Left renal cortex interstitium (tissue), 4 donors: ENCODE measurements around the gene RGR. TPM values are rescaled to one million over a fixed set of nuclear protein-coding genes. Genes with fewer than 3 reads are reported as not detected.

Experiments
- DNase-seq, 4 donors: peaks; one replicate each; pipeline ENCODE4 v3.0.0-alpha.2; 2013; ENCODE audit warnings: low read depth in 4 of 4, low spot score in 2 of 4, missing footprints in 1 of 4
- polyA plus RNA-seq, 4 donors: library from polyadenylated mRNA; unstranded; fragments of 120-200 nt; gene quantifications; one replicate each; pipeline ENCODE4 v1.2.1, GENCODE V29; 2013; ENCODE audit not compliant: insufficient read length in 4 of 4

RGR gene
- polyA plus RNA-seq, 4 donors = 0.16 TPM; not detected in 3

DNA sequence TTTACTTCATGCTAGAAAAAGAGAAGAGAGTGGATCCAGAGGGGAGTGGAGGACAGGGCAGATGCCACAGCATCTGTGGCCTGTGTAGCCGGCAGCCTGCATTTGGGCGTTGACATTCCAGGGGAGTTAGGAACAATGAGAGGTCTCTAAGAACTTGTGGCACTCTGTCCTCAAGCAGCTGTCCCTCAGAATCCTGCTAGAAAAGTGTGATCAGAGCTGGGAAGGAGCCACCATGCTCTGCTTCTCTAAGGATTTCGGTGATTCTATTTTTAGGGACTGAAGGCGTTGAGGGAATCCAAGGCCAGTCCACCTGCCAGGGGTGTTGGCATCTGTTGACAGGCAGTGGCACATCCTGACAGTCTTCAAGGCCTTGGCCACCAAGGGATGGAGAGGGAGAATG lies 27.1 kb upstream of the RGR start:
- no peak for DNase-seq

DNA sequence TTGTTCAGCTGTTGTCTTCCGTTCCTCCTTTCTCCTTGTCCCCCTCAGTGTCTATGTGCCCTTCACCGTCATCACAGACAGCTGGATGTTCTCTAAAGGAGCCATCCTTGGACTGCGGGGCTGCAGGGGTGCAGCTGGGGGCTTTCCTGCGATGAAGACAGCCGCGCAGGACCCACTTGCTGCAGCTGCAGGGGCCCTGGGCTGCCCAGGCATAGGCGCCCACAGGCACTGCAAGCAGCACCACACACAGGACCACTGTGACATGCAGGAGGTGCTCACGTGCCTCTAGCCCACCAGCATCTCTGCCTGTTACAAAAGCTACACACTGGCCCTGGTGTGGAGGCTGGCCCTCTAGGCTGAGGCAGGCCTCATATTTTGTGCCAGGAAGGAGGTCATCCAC lies 22.9 kb upstream of the RGR start:
- no peak for DNase-seq

DNA sequence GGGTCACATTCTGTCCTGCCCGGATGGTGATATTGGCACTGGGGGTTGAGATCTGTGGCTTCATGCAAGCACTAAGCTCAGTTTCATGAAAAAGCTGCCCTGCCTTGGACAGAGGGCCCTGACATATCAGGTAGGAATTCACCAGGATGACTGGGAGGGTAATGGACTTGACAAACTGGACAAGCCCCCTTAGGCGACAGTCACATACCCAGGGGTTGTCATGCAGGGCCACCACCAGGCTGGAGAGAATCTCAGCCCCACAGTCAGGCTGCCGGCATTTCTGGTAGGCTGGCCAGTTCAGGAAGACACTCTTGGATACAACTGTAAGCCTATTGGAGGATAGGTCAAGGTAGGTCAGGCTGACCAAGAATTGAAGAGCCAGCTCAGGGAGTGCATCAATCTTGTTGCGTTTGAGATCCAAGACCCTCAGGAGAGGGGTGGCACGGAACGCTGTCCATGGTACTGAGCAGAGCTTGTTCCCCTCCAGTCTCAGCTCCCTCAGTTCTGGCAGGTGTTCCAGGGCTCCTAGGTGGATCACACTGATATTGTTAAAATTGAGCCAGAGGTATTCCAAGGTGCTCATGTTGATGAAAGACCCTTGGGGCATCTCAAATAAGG lies 20.3 kb upstream of the RGR start:
- peak in 2 of 4 donors; percentile 16 to 18 for DNase-seq

- no peak for DNase-seq
Measured at GRCh38 chr10:84225427-84226173, 19.3 kb upstream of the RGR start, which contains the start of gene LRIT2. Gene LRIT2, minus strand, starts transcription at chr10:84225544. Its CDS starts 24 bp downstream, at chr10:84225520.

DNA sequence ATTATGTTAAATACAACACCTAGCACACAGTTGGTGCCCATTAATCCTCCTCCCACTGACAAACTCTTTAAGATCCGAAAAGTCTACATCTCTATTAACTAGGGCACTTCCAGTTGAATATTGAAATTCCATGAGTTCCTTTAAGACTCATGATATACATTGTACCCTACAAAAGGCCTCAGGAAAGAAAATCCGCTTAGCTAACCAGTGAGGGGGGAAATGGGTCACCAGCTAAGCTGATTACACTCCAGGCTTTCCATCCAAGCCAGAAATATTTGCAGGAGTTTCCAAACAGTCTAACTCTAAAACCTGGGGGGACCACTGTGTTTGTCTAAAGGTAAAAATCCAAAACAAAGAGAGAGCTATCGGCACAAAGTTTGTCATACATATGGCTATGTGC lies 18.2 kb upstream of the RGR start:
- DNase-seq = no peak

GRCh38 chr10:84227810-84228209 lies 17.0 kb upstream of the RGR start:
- no peak for DNase-seq

GRCh38 chr10:84230359-84230758 lies 14.5 kb upstream of the RGR start:
- no peak for DNase-seq

GRCh38 chr10:84232376-84232775 lies 12.5 kb upstream of the RGR start:
- DNase-seq = no peak

GRCh38 chr10:84233940-84234339 lies 10.9 kb upstream of the RGR start:
- no peak for DNase-seq

GRCh38 chr10:84234479-84234878 lies 10.4 kb upstream of the RGR start:
- DNase-seq = no peak

DNA sequence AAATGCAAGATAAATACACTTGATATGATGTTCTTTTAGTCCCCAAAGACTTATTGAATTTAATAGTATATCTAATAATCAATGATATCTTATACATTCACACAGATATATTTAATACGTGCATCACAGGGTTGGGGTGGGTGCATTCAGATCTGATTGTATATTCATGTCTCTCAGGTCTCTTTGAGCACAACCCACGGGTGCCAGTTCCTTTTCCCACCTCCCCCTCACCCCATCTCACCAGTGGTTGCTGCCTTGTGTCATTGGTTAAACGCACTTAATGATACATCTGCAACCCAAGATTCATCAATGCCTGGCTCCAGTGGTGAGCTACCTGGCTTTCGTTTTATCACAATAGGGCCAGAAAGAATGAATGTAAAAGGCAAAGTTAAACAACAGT lies 9.8 kb upstream of the RGR start:
- DNase-seq = no peak

GRCh38 chr10:84236807-84237198 lies 8.1 kb upstream of the RGR start:
- no peak for DNase-seq

GRCh38 chr10:84237199-84238051 lies 7.4 kb upstream of the RGR start:
- DNase-seq = no peak

GRCh38 chr10:84238909-84239308 lies 5.9 kb upstream of the RGR start:
- DNase-seq = no peak

- DNase-seq = no peak
Measured at GRCh38 chr10:84241185-84241790, 3.6 kb upstream of the RGR start, which contains the start of gene LRIT1. Gene LRIT1, minus strand, starts transcription at chr10:84241546. Its CDS starts 107 bp downstream, at chr10:84241439.

DNA sequence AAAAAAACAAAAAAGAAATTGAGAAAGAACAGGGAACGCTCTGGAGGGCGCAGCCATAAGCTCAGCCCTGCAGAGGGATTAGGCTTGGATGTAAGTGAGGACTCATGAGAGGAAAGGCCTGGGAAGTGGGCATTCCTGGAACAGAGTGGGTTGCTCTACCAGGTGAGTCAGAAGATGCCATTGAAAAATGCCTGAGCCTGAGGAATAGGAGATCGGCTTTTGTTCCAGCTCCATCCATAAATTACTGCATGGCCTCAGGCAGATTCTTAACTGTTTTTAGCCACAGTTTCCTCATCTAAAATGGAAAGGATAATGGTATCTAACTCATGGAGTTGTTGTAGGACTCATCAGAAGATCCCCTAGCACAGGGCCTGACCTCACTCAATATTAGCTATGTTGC lies 1.1 kb upstream of the RGR start:
- no peak for DNase-seq

GRCh38 chr10:84247496-84247895 lies 2.6 kb downstream of the RGR start:
- DNase-seq = no peak

DNA sequence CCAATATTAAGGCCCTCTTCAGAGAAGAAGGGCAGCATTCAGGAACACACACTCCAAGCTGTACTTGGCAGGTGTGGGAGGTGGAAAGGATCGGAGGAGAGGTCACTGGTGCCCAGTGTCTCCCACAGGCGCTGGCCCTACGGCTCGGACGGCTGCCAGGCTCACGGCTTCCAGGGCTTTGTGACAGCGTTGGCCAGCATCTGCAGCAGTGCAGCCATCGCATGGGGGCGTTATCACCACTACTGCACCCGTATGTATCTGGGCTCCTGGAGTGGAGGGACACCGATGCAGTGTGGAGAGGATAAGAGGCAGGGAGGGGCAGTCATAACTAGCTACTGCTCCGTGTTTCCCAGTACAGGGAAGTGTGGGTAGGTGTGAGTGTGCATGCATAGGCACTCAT lies 3.9 kb downstream of the RGR start:
- DNase-seq = no peak

- DNase-seq = no peak
Measured at GRCh38 chr10:84254552-84255478, 10.0 kb downstream of the RGR start.
